Measurements from ENCODE around the gene FAM89B. TPM values are rescaled to one million over a fixed set of nuclear protein-coding genes. Genes with fewer than 3 reads are reported as not detected.

FAM89B gene
- total RNA-seq, 2 experiments from 2014 or later, result 23.3 to 27.3 TPM

- Histone ChIP-seq H3K27me3 (ENCODE audit: control insufficient read depth in 1 of 2, insufficient read depth in 2 of 2, low read length in 2 of 2) (no peaks in the 10 kb centered on the region), H3K9me3 (ENCODE audit: control insufficient read depth in 1 of 2, insufficient read depth in 1 of 2, low read length in 2 of 2) (no peaks in the 10 kb centered on the region), H3K4me3 (ENCODE audit: low read length) (no peak overlapping the region), H3K36me3 (ENCODE audit: insufficient read depth, low read length) (peaks cover 70% of the 10 kb centered on the region), H3K4me1 (ENCODE audit: insufficient read depth, low read length) (peaks cover 22% of the 10 kb centered on the region), H3K27ac (ENCODE audit: low read depth in 1 of 2, low read length in 2 of 2) (no peak overlapping the region)
- intact Hi-C loops (cut with DNase I, micrococcal nuclease), result no loop called here
- Mint-ChIP-seq H3K36me3 (ENCODE audit: low read depth) (peaks cover 68% of the 10 kb centered on the region), H3K27me3 (no peaks in the 10 kb centered on the region), H3K4me1 (ENCODE audit: low read depth) (peaks cover 14% of the 10 kb centered on the region), H3K4me3 (no peak overlapping the region), H3K9me3 (no peaks in the 10 kb centered on the region), H3K27ac (no peak overlapping the region)
- ATAC-seq (ENCODE audit: poor library complexity) (no peak), DNase-seq (no peak)
- ChIA-PET CTCF (interaction anchor here (0.7 kb wide), 1 partner anchor 29 kb away, joined by 3 read pairs; no protein-coding TSS in a partner anchor), POLR2A (no interaction called here)
- TF ChIP-seq, protein P1, sequence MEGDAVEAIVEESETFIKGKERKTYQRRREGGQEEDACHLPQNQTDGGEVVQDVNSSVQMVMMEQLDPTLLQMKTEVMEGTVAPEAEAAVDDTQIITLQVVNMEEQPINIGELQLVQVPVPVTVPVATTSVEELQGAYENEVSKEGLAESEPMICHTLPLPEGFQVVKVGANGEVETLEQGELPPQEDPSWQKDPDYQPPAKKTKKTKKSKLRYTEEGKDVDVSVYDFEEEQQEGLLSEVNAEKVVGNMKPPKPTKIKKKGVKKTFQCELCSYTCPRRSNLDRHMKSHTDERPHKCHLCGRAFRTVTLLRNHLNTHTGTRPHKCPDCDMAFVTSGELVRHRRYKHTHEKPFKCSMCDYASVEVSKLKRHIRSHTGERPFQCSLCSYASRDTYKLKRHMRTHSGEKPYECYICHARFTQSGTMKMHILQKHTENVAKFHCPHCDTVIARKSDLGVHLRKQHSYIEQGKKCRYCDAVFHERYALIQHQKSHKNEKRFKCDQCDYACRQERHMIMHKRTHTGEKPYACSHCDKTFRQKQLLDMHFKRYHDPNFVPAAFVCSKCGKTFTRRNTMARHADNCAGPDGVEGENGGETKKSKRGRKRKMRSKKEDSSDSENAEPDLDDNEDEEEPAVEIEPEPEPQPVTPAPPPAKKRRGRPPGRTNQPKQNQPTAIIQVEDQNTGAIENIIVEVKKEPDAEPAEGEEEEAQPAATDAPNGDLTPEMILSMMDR (IDR thresholded peaks at IDR 0.05), result no peak
These were observed 39.8 kb upstream of the FAM89B start for GRCh38 chr11:65532388-65533064.

DNA sequence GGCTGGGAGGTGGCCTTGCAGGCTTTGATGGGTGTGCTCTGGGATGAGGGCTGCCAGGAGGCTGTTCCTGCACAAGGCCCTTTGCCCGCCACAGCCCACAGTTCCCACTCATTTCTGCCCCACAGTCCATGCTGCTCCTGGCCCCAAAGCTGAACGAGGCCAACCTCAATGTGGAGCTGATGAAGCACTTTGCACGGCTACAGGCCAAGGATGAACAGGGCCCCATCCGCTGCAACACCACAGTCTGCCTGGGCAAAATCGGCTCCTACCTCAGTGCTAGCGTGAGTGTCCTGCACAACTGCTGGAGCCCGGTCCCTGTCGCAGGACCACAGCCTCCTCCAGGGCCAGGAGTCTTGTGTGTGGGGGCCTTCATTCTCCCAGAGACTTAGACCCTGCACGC is 37.2 kb upstream of the FAM89B start:
- Mint-ChIP-seq H3K27me3 (no peaks in the 10 kb centered on the region), H3K9me3 (no peaks in the 10 kb centered on the region), H3K4me3 (no peak overlapping the region), H3K36me3 (ENCODE audit: low read depth) (peaks cover 57% of the 10 kb centered on the region), H3K27ac (no peak overlapping the region), H3K4me1 (ENCODE audit: low read depth) (peaks cover 3% of the 10 kb centered on the region)
- DNase-seq (no peak), ATAC-seq (ENCODE audit: poor library complexity) (no peak)
- Histone ChIP-seq H3K27ac (ENCODE audit: low read depth in 1 of 2, low read length in 2 of 2) (no peak overlapping the region), H3K4me1 (ENCODE audit: insufficient read depth, low read length) (peaks cover 12% of the 10 kb centered on the region), H3K9me3 (ENCODE audit: control insufficient read depth in 1 of 2, insufficient read depth in 1 of 2, low read length in 2 of 2) (no peaks in the 10 kb centered on the region), H3K36me3 (ENCODE audit: insufficient read depth, low read length) (peaks cover 68% of the 10 kb centered on the region), H3K4me3 (ENCODE audit: low read length) (no peak overlapping the region), H3K27me3 (ENCODE audit: control insufficient read depth in 1 of 2, insufficient read depth in 2 of 2, low read length in 2 of 2) (no peaks in the 10 kb centered on the region)
- ChIA-PET CTCF (no interaction called here), POLR2A (interaction anchor here (1.4 kb wide), 1 partner anchor 10 kb away, joined by 4 read pairs; the partner anchor contains the start of gene SCYL1)
- intact Hi-C loops (cut with DNase I, micrococcal nuclease), result no loop called here
- TF ChIP-seq, protein P1 (IDR thresholded peaks at IDR 0.05), result no peak

GRCh38 chr11:65536412-65537295 is 35.7 kb upstream of the FAM89B start:
- Mint-ChIP-seq H3K27ac (peak overlapping the region; percentile 20), H3K4me1 (ENCODE audit: low read depth) (peaks cover 4% of the 10 kb centered on the region), H3K9me3 (no peaks in the 10 kb centered on the region), H3K27me3 (no peaks in the 10 kb centered on the region), H3K36me3 (ENCODE audit: low read depth) (peaks cover 43% of the 10 kb centered on the region), H3K4me3 (no peak overlapping the region)
- Histone ChIP-seq H3K9me3 (ENCODE audit: control insufficient read depth in 1 of 2, insufficient read depth in 1 of 2, low read length in 2 of 2) (no peaks in the 10 kb centered on the region), H3K36me3 (ENCODE audit: insufficient read depth, low read length) (peaks cover 53% of the 10 kb centered on the region), H3K27ac (ENCODE audit: low read depth in 1 of 2, low read length in 2 of 2) (no peak overlapping the region), H3K4me3 (ENCODE audit: low read length) (no peak overlapping the region), H3K4me1 (ENCODE audit: insufficient read depth, low read length) (peaks cover 21% of the 10 kb centered on the region), H3K27me3 (ENCODE audit: control insufficient read depth in 1 of 2, insufficient read depth in 2 of 2, low read length in 2 of 2) (no peaks in the 10 kb centered on the region)
- DNase-seq (no peak), ATAC-seq (ENCODE audit: poor library complexity) (no peak)
- intact Hi-C loops (cut with DNase I, micrococcal nuclease), result no loop called here
- POLR2A ChIA-PET, result interaction anchor here (1.0 to 2.0 kb wide), 3 partner anchors 36 to 39 kb away, joined by 3 to 7 read pairs (median 4); partner anchors contain the start of genes EHBP1L1 and FAM89B
- CTCF ChIA-PET, result interaction anchor here (2.1 kb wide), 1 partner anchor 15 kb away, joined by 6 read pairs; no protein-coding TSS in a partner anchor
- TF ChIP-seq, protein P1 (IDR thresholded peaks at IDR 0.05), result no peak

Data from CD4-positive, alpha-beta T cell (primary cell).